Measurements from ENCODE around the gene TRAM2.

Gene TRAM2

DNA sequence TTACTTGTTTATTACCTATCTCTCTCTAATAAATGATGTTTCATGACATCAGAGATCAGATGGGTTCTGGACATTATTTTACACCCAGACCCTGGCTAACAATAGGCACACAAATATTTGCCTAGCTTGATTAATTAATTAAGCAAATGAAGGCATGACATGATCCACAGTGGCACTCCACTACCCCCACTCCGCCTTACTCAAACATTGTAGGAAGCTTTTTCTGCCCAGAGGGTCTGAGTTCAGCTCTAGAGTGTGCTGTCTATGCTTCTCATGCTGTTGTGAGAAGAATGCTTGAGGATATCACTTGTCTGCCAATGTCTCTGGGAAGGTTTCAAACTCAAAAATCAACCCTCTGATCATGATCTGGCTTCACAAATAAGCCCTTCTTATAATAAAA lies 45.0 kb downstream of the TRAM2 start:
- DNase-seq (ENCODE audit: low spot score), result no peak

DNA sequence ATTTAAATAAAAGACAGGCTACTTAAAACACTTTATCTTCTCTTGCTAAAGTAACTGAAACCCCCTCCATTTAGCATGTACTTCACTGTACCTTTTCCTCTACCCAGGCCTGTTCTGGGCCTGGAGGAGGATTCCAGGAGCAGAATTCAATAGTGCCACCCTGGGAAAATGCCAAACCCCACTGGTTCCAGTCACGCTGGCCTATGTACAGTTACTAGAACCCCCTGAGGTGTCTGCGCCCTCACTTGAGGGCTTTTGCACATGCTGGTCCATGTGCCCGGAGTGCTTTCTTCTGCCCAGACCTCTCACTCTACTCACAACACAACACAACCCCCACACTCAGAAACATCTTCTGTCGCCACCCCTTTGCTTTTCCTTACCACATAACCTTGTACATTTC lies 45.5 kb downstream of the TRAM2 start:
- DNase-seq (ENCODE audit: low spot score), result no peak

DNA sequence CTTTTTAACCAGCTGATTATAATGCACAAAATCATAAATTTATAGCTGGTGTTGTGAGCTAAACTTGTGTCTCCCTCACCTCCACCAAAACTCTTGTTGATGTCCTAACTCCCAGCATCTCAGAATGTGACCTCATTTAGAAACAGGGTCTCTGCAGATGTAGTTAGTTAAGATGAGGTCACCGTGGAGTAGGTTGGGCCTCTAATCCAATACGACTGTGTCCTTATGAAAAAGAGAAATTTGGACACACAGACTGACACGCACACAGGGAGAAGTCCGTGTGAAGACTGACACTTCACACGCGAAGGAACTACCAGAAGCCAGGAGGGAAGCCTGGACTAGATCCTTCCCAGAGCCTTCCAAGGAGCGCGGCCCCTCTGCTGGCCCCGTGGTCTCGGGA lies 46.5 kb downstream of the TRAM2 start:
- no peak for DNase-seq (ENCODE audit: low spot score)

DNA sequence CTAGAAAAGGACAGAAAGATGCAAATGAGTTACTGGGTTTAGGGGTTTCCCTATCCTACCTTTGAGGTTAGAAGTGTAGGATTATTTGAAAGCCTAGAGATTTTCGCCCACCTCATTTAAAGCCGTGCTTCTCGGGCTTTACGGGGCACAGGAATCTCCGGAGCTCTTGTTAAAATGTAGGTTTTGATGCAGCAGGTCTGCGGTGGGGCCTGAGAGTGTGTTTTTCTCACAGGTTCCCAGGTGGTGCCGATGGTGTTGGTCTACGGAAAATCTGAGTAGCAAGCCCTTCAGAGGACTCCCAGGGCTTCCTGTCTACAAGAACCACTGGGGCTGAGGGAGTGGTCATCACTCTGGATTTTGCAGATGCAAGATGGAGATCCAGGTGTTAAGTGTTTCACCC lies 47.5 kb downstream of the TRAM2 start:
- no peak for DNase-seq (ENCODE audit: low spot score)

DNA sequence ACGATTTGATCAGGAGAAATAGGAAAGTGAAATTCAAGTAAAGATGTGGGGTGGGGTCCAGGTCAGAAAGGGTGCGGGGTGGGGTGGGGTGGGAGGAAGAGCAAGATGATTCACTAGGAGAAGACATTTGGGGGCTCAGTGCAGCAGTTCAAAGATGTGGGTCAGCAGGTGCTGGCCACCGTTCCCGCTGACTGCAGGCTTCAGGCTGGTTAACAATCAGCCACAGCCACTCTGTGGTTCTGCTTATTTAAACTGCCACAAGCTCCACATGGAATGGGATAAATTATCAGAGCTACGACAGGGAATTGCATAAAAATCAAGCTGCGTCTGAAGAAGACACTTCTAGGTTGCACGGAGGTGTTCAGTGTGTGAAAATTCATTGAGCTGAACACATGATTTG lies 49.4 kb downstream of the TRAM2 start:
- no peak for DNase-seq (ENCODE audit: low spot score)

DNA sequence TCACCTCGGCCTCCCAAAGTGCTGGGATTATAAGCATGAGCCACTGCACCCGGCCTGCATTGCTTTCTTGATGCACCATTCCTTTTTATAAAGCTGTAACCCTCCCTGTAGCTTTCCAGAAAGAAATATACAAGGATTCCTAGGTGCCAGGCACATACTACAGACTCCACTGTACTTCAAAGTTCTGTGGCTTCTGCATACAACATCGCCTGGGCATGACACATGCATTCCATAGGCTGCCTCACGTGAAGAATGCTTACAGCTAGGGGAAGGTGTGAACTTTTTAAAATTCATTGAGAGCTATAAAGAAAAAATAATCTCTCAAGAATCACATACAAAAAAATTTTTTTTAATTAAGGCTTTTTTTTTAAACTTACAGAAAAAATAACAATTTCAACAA lies 50.2 kb downstream of the TRAM2 start:
- no peak for DNase-seq (ENCODE audit: low spot score)

DNA sequence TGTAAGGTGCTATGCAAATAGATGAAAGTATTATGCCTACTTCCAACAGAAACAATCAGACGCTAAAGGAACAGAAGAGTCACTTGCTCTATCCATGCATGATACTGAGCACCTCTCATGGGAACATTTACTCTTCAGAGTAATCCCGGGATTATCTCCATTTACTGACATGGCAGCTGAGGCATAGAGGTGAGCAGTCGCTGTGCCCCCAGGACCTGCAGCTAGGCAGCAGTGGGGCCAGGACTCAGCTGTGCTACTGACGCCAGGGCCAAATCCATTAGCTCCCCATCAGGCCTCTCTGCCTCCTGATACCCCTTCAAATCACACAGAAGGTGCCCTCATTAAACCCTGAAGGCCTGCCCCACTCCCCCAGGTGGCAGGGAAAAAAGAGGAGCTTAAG lies 51.9 kb downstream of the TRAM2 start:
- DNase-seq (ENCODE audit: low spot score), result no peak

DNA sequence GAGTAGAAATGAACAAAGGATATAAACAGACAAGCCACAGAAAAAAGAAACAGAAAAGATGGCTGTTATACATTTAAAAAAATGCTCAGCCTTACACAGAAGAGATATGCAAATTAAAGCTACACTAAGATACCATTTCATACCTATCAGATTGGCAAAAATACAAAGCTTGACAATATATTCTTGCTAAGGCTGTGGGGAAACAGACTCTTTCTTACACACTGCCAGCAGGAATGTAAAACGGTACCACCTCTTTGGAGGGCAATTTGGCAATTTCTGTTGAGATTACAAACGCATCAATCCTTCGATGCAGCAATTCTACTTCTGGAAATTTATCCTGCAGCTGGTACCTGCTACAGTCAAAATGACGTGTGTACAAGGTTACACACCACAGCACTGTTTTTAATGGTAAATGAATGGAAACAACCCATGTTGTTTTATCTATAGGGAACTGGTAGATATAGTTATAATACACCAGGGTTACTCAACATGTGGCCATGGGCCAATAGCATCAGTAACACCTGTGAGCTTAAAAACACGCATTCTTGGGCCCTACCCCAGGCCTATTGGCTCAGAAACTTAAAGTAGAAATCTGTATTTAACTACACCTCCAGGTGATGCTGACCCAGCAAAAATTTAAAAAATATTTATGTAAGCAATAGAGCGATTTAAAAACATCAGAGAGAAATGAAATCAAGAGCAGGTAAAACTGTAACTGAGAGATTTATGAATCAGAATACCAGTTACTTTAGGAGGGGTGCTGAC lies 53.3 kb downstream of the TRAM2 start:
- no peak for DNase-seq (ENCODE audit: low spot score)

DNA sequence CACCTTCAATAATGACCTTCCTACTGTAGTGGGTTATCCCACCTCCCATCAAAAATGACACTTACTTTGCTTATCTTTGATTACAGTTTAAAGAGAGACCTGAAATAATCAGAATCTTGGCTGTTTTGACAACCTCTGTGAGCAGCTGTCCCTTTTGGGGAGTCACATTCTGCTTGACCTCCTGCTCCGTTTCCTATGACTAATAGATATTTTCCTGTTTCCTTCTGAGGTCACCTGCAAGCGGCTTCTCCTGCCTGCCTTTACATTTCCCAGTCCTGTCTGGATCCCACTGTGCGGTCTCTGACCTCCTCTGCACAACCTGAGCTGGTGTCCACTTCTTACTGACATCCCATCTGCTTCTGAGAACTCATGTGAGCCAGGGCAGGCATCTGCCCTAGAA lies 54.2 kb downstream of the TRAM2 start:
- DNase-seq (ENCODE audit: low spot score), result no peak

DNA sequence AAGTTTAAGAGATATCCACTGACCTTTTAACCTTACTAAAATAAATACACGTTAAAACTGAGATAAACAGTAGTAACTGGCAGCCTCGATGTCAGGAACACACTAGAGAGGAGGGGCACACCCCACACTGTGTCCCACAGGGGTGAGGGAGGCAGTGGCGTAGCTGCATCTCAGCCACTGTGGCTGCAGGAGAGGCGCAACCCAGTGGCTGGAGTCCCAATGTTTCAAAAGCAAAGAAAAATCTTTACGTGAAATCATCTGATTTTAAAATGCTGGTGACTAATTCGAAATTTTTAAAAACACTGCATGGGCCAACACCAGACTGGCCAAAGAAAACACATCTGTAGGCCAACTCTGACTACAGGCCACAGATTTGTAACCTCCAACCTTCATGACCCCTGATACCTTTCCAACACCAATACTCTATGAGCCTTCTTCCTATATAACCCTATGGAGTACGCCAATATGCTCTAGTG lies 54.7 kb downstream of the TRAM2 start:
- DNase-seq (ENCODE audit: low spot score), result peak; percentile 47

DNA sequence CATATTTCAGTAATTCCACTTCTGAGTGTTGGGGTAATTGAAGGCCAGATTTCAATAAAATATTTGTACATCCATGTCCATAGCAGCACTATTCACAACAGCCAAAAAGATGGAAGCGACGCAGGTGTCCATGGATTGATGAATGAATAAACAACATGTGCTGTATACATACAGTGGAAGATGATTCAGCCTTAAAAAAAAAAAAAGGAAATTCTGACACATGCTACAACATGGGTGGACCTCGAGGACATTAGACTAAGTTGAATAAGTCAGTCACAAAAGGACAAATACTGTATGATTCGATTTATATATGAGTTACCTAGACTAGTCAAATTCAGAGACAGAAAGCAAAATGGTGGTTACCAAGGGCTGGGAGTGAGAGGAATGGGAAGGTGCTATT lies 57.2 kb downstream of the TRAM2 start:
- no peak for DNase-seq (ENCODE audit: low spot score)

DNA sequence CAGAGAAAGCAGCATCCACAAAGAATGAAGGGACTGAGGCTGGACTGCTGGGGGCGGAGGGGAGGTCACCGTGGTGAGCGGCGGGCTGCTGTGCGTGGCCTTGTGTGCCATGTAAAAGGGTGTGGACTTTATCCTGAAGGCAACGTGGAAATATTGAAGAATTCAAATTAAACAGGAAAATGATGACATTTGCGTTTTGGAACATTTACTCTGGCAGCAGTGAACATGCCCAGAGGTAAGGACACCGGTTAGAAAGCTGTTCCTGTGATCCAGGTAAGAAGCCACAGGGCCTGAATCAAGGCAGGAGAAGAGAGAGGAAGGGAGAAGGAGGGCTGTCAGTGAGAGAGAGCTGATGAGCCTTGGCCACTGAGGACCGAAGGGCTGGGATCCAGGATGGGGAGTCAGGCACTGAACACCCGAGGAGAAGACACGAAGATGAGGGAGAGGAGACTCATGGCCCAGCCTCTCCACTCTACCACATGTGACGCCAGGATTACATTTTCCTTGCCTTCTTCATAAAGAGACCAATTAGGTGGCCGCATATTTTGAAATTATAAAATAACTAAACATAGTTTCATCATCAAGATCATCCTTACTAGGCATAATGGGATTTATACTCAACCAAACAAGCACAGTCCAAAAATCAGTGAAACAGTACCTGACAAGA lies 58.4 kb downstream of the TRAM2 start:
- no peak for DNase-seq (ENCODE audit: low spot score)

DNA sequence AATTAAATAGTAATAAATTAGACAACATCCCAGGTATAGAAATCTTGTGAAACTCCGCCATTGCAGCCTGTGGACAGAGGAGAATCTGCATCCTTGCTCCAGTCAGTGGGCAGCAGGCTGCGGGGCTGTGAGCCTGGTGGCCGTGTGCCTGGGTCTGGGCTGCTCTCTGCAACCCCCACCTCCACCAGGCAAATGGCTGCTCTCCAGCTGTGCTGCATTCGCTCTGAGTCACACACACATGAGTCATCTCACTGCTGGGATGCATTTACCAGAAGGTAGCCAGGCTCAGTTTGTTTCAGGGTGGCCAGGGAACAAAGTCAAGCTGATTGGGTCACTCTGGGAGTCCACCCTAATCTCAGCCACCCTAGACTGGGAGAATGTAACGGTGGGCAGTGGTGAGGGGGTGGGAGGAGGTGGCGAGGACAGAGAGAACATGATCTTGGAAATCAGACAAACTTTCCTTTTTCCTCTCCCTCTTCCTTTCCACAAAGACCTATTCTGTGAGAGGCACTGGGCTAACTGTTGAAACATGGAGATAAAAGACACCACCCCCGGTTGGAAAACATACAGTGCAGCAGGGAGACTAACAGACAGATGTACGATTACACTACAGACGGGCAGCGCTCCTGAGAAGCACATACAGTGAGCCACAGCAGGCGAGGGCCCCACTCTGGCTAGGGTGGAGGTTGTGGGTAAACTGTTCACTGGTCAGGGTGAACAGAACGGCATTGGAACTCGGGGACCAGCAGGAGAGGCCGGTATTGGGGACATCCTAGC lies 59.2 kb downstream of the TRAM2 start:
- DNase-seq (ENCODE audit: low spot score), result peak; percentile 89

DNA sequence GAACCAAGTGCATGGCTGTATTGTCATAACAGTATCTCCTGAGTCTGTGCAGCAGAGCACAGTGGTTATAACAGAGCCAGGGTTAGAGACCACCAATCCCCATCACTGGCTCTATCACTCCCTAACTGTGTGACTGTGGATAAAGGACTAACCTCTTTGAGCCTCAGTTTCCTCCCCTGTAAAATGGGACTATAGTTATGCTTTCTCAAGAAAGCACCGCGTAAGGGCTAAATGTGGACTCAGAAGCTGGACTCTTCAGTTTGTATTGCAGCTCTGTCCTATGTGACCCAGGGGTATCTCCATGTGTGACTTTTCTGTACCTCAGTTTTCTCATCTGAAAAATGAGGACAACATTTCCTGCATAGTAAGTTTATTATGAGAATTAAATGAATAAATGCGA lies 59.9 kb downstream of the TRAM2 start:
- no peak for DNase-seq (ENCODE audit: low spot score)

DNA sequence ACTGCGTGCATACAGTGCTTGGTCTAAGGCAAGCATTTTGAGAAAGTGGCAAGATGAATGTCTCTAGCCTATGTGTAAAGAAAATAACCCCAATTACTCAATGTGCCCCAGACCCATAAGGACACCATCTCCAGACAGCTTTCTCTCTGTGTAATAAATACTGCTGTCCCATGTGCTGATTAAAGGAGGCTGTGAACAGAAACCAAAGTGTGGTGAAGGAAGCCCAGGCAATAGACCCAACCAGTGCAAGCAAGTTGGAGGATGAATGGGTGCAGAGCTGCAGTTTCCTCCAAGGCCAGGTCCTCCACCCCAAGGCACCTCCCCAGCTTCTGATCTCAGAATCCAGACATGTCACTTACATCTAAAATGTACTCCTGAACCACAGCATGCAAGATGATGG lies 60.6 kb downstream of the TRAM2 start:
- DNase-seq (ENCODE audit: low spot score), result no peak

DNA sequence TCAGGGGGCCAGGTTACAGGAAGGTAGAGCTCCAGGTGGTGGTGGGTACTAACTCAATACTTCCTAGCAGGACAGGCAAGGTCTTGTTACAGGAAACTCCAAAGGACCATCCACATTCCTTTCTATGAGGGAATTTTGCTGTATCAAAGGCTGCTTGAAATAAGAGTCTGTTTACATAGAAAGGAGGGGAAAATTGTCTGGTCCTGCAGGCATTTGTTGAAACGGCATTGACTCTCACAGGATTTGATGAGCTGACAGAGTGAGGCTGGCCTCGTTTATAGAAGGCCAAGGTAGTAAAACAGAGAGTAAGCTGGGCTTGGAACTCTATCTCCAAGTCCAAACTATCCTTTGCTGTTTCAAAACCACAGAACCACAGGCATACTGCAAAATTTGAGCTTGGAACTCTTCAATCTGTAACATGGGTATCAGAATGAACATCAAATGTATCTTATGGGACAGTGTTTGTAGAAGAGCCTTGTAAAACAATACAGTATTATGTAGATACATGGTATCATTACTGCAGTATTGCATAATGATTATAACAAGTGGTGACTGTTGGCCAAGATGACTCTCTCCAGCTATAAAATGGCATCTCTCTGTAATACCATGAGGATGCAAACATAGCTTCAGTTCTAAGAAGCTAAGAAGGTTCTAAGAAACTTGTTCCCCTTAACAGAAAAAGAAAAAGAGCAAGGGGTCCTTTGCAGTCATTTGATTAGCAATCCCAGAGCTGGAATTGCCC lies 61.5 kb downstream of the TRAM2 start:
- no peak for DNase-seq (ENCODE audit: low spot score)

DNA sequence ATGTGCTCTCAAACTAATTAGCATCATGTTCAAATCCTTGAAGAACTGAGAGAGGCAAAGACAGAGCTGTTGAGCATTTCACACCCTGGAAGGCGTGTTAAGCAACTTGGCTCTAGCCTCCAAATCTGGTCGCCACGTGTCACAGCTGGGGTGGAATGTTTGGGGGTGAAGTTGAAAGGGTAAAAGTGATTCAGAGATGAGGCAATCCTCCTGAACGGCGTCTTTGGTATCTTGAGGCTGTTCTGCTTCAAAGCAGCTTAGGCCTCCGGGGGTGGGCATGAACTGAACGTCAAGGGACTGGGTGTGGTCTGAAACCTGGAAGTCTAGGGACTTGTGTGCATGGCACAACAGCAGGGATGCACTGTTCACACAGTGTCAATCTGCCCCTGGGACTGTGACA lies 62.3 kb downstream of the TRAM2 start:
- DNase-seq (ENCODE audit: low spot score), result peak; percentile 43

DNA sequence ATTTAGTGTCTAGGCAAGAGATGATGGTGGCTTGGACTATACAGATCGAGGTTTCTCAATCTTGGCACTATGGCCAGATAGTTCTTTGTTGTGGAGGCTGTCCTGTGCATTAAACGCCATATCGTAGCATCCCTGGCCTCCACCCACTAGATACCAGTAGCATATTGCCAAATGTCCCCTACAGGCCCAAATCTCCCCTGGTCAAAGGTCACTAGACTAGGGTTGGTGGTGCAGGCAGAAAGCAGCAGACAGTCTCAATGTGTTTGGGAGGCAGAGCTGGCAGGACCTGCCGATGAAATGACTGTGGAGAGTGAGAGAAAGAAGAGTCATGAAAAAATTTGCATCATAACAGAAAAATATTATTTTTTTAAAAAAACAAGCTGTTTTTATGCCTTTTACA lies 63.0 kb downstream of the TRAM2 start:
- no peak for DNase-seq (ENCODE audit: low spot score)

DNA sequence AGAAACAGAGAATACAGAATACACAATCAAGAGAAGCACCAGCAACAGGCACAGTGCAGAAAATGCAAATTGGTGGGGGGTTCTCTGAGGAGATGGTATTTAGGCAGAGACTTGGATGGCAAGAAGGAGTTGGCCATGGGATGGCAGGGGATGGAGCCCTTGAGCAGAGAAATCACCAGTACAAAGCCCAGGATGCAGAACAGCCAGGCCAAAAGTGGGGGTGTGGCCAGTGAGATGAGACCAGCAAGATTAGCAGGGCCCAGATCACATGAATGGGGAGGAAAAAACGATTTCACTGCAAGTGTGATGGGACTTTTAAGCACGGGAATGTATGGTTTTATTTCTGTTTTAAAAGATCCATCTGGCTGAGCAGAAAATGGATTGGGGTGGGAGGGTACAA lies 63.4 kb downstream of the TRAM2 start:
- no peak for DNase-seq (ENCODE audit: low spot score)

DNA sequence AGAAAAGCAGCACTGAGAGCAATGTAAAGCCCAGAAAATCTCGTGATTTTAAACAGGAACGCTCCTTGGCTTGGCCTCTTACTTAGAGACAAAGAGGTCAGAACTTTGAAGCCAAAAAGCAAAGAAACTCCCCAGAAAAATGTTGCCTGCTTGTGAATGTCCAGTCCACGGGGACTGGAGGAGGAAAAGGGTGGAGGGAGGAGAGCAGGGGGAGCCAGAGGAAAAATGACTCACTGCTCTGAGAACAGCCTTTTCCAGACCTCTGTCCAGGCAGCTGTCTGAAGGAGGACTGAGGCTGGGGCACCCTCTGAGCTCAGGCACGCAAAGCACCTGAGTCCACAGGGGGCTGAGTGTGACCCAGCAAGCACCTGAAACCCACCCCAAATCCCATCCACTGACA lies 64.7 kb downstream of the TRAM2 start:
- DNase-seq (ENCODE audit: low spot score), result peak; percentile 84

DNA sequence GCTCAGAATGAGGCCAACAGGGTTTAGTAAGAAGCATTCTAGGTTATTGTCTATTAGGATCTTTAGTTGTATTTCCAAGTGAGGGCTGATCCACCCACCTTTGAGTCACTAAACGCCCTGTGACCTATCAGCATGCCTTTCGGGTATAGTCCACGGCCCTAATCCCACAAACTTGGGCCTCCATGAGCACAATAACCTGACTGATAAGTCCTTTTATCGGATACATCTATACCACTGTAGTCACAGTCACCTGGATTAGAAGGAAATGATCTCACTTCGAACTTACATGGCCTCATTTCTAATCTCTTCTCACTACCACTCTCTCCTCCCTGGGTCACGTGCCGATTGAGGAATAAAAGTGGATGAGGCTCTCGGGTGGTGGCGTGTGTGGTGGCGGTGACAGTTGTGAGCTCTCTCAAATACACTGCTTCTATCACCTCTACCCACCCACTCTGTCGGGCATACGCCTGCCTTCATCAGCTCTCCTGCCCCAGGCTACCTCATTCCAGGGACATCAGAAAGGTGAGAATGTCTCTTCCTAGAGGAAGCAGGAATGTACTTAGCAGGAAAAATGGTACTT lies 65.2 kb downstream of the TRAM2 start:
- DNase-seq (ENCODE audit: low spot score), result no peak

DNA sequence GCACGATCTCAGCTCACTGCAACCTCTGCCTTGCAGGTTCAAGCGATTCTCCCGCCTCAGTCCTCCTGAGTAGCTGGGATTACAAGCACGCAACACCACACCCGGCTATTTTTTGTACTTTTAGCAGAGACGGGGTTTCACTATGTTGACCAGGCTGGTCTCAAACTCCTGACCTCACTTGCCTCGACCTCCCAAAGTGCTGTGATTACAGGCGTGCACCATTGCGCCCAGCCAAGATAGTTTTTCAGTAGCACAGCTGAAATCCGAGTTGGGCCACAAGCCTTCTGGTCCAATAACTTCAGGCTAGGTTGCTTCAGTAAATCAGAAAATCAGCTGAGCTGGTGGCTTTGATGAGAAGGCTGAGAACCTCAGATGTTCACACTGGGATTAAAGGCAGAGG lies 65.7 kb downstream of the TRAM2 start:
- no peak for DNase-seq (ENCODE audit: low spot score)

Data from AG08396 (cell line).